A549 (cell line): ENCODE data around the gene ZNF664.

Experiments
- BHLHE40 ChIP-seq: IDR thresholded peaks from 2 replicates; pipeline ENCODE4 v1.6.1; 2012; ENCODE audit warnings: low read depth, low read length, inconsistent platforms
- CHD2 ChIP-seq: fragments of 150-350 bp; IDR thresholded peaks from 2 replicates; pipeline ENCODE4 v1.6.1; 2014; ENCODE audit warnings: low read length; ENCODE audit not compliant: partially characterized antibody
- CTCF ChIP-seq: fragments of >200 bp; sonication (Bioruptor Twin); formaldehyde crosslinking; IDR thresholded peaks from 3 replicates; pipeline ENCODE4 v1.5.1; 2016
- ESRRA ChIP-seq: fragments of 150-350 bp; IDR thresholded peaks from 2 replicates; pipeline ENCODE4 v1.6.1; 2014; ENCODE audit warnings: mild to moderate bottlenecking, low read length, borderline replicate concordance
- FOSL2 ChIP-seq, 2 experiments: fragments of 450-650 bp in 1 of 2; fragments of >200 bp in 1 of 2; sonication (Bioruptor Twin) in 1 of 2; formaldehyde crosslinking; IDR thresholded peaks; 2 replicates each; pipeline versions ENCODE4 v1.5.0 to v1.6.1; 2016 to 2020; ENCODE audit warnings: mild to moderate bottlenecking in 1 of 2, moderate library complexity in 1 of 2
- POLR2A ChIP-seq: IDR thresholded peaks from 2 replicates; pipeline ENCODE4 v1.6.1; 2012; ENCODE audit warnings: mild to moderate bottlenecking, low read length
- RARB ChIP-seq: fragments of 250-450 bp; sonication (Bioruptor Pico); IDR thresholded peaks from 2 replicates; pipeline ENCODE4 v1.8.0; 2021; ENCODE audit warnings: mild to moderate bottlenecking, moderate library complexity
- RCOR1 ChIP-seq: fragments of 150-350 bp; IDR thresholded peaks from 2 replicates; pipeline ENCODE4 v1.6.1; 2014; ENCODE audit warnings: antibody characterized with exemption, low read length, low read depth
- REST ChIP-seq: fragments of 200-600 bp; sonication (generic); IDR thresholded peaks from 2 replicates; pipeline ENCODE4 v1.6.1; 2016; ENCODE audit warnings: antibody characterized with exemption, mild to moderate bottlenecking, moderate library complexity
- RFX5 ChIP-seq: fragments of 450-650 bp; IDR thresholded peaks from 2 replicates; pipeline ENCODE4 v1.7.1; 2014; ENCODE audit warnings: antibody characterized with exemption, mild to moderate bottlenecking, moderate library complexity
- SMC3 ChIP-seq: fragments of >200 bp; sonication (Bioruptor Twin); formaldehyde crosslinking; IDR thresholded peaks from 3 replicates; pipeline ENCODE4 v1.6.1; 2018; ENCODE audit warnings: inconsistent platforms
- TF ChIP-seq, protein P1 (sequence below): fragments of 450-650 bp; IDR thresholded peaks from 2 replicates; pipeline ENCODE4 v1.6.1; 2014; ENCODE audit warnings: antibody characterized with exemption
- TF ChIP-seq, protein P2 (sequence below): IDR thresholded peaks from 2 replicates; pipeline ENCODE4 v1.6.1; 2012

GRCh38 chr12:123934016-123934620, 38.9 kb upstream of the ZNF664 start:
- TF ChIP-seq CTCF (no peak), BHLHE40 (no peak), POLR2A (no peak), SMC3 (no peak), RFX5 (no peak), RARB (no peak), CHD2 (no peak), RCOR1 (no peak), REST (no peak), FOSL2 (IDR thresholded peaks at IDR 0.05) (no peak), FOSL2 (CRISPR knock-in tag; IDR thresholded peaks at IDR 0.05) (no peak), ESRRA (no peak)
- TF ChIP-seq, protein P1, sequence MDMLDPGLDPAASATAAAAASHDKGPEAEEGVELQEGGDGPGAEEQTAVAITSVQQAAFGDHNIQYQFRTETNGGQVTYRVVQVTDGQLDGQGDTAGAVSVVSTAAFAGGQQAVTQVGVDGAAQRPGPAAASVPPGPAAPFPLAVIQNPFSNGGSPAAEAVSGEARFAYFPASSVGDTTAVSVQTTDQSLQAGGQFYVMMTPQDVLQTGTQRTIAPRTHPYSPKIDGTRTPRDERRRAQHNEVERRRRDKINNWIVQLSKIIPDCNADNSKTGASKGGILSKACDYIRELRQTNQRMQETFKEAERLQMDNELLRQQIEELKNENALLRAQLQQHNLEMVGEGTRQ = no peak
- TF ChIP-seq, protein P2, sequence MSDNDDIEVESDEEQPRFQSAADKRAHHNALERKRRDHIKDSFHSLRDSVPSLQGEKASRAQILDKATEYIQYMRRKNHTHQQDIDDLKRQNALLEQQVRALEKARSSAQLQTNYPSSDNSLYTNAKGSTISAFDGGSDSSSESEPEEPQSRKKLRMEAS = no peak
